Medulla oblongata (tissue), 1 donor: ENCODE measurements around the gene PLPP2.

ENCODE experiments used
- DNase-seq: peaks from one replicate; pipeline ENCODE4 v3.0.0-alpha.2; 2015; ENCODE audit errors: extremely low spot score

Gene PLPP2

GRCh38 chr19:315811-316210 lies 24.6 kb upstream of the PLPP2 start:
- no peak for DNase-seq

- no peak for DNase-seq
Observed at GRCh38 chr19:313988-314815, 23.0 kb upstream of the PLPP2 start.

DNA sequence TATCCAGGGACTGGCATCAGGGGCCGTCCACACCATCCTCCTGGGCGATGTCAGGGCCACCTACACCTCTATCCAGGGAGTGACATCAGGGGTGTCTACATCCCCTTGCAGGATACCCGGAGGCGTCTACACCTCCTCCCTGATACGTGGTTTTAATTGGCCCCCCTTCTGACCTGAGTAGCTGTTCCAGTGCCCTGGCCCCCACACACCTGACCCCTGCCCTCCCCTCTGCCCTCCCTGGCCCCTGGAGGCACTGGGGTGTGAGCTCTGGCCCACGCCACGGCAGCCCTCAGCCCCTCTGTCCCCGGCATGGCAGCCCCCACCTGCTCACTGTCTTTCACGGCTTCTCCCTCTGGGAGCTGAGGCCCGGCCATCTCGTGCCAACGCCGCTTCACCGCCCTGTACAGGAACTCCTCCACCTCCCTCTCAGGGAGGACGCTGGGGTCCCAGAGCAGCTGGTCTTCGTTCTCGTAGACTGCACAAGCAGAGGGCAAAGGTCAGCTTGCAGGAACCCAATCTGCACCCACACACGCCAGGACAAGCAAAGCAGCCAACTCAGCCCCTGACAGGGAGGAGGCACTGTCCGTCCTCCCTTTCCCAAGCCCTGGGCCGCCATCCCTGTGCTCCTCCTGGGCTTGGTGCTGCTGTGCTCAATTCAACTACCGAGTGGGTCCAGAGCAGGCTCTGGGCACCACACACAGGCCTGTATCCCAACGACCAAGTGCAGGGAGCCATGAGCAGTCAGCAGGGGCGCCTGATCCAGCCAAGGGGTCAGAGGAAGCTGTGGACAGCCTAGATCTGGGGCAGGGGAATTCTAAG lies 22.2 kb upstream of the PLPP2 start:
- DNase-seq: no peak

- DNase-seq: no peak
Observed at GRCh38 chr19:311813-312261, 20.6 kb upstream of the PLPP2 start.

GRCh38 chr19:310781-311496 lies 19.7 kb upstream of the PLPP2 start:
- no peak for DNase-seq

DNA sequence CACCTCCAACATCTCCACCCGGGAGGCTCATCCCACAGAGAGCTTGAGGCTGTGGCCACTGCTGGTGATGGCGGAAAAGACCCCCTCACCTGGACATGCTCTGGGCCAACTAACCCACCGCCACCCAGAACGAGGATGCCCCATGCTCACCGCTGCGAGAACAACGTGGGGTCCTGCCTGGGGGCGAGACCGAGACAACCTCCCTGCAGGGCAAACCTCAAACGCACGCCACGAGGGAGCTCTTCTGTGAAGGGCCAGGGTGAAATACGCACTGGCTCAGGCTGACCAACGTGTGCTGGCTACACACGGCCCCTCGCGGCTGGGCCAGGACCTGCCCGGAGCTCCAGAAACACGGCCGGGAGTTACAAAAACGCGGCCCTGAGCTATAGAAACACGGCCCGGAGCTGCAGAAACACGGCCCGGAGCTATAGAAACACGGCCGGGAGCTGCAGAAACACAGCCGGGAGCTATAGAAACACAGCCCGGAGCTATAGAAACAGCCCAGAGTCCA lies 19.0 kb upstream of the PLPP2 start:
- DNase-seq: no peak

- no peak for DNase-seq
Observed at GRCh38 chr19:309206-309565, 18.0 kb upstream of the PLPP2 start.

DNA sequence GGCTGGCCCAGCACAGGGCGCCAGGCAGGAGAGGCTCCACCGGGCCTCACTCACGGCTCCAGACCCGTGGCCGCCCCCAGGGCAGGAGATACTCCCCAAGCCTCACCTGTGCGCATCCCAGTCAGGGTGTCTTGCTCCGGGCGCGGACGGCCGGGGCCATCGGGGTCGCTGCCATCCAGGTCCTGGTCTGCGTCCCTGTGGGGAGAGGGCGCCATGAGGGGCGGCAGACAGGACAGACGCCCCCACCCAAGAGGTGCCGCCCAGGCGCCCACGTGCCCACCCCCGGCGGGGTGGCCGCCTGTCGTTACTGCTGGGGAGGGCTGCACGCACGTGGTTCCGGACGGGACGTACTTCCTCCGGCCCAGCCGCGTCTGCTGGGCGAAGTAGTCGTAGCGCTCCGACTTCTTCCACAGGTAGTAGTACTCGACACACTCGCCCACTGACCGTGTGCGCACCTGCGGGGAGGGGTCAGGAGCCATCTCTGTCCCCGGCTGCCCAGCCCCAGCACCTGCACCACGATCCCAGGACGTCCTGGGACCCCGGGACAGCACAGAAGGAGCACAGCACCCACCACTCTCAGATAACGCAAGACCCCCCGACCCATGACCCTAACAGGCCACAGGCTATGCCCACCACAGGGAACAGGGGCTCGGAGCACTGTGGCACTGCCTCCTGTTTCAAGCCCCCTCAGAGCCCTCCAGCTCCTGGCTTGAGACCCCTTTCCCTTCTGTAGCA lies 17.4 kb upstream of the PLPP2 start:
- DNase-seq: no peak

GRCh38 chr19:307793-308420 lies 16.7 kb upstream of the PLPP2 start:
- no peak for DNase-seq

DNA sequence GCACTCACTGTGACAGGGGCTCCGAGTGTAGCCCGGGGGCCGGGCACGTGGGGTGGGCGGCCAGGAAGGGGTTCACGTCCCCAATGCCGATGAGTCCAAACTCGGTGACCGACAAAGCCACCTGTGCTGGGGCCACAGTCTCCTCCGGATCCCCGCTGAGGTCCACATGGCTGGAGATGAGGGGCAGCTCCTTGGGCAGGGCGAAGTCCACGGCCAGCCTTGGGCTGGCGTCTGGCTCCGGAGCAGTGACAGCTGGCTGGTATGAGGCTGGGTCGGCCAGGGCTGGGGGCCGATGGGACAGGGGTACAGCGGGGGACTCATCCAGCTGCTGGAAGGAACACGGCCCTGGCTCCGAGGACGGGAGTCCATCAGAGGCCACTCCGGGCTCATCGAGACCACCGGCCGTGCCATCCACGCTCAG lies 15.9 kb upstream of the PLPP2 start:
- DNase-seq: no peak

DNA sequence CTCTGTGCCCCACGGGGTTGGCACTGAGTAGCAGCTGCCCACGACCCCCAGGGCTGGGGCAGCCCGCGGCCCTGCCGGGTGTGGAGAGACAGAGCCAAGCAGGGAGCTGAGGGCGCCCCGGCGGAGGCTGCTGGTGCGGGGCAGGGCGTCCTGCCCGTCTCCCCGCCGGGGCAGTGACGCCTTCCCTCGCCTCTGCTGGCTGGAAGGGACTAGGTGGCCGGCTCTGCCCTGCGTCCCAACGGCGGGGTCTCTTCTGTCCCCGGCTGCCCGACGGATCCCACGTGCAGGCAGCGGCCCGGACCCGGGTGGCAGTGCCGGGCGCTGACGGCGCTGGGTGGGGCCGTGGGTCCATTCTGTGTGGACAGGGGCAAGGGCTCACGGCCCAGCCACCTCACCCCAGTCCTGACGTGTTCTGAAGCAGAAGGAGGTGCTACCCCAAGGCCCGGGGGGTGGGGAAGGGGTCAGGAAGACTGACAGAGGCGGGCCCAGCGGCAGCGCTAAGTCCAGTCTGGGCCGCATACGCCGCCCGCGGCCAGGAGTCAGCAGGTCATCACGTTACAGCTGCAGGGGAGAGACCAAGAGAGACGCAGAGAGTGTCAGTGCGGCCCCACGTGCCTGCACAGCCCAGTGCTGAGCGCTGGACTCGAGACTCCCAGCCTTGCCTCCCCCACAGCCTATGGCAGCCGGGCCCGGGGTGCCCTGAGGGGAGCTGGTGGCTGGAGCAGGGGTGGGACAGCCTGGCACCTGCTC lies 15.1 kb upstream of the PLPP2 start:
- DNase-seq: no peak

DNA sequence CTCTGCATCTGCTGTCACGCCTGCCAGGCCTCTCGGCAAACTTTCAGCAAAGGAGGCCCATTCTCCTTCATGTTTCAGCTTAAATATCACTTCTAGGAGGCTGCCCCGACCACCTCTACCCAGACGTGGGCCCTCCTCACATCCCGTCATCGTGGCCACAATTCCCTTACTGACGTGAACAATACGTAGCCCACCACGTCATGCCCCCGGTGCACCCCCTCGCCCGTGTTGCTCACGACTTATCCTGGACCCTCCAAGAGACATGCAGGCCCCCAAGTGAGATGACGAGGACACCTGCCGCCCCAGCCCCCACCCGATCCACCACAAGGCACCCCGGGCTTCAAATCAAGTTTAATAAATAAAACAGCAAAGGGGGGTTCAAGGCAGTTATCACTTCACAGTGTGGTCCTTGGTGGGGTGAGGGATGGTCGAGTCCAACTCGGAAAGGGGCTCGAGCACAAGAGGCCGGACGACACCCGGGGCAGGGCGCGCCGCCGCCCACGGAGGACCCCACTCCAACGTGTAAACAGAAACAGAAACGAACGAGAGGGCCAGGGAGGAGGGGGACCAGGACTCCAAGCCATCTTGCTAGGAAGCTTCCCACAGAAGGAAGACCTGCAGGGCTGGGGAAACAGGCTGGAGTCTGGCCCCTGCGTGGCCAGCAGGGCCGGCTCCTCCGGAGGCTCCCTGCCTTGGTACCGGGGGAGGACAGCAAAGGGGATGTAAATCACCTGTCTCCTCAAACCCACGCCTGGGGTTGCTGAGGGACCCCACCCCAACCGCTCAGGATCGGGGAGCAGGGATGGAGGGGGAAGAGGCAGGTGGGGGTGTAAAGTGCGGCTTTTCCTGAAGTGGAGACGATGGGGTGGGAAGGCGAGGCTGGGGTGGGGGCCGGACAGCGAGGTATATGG lies 14.3 kb upstream of the PLPP2 start:
- DNase-seq: no peak

DNA sequence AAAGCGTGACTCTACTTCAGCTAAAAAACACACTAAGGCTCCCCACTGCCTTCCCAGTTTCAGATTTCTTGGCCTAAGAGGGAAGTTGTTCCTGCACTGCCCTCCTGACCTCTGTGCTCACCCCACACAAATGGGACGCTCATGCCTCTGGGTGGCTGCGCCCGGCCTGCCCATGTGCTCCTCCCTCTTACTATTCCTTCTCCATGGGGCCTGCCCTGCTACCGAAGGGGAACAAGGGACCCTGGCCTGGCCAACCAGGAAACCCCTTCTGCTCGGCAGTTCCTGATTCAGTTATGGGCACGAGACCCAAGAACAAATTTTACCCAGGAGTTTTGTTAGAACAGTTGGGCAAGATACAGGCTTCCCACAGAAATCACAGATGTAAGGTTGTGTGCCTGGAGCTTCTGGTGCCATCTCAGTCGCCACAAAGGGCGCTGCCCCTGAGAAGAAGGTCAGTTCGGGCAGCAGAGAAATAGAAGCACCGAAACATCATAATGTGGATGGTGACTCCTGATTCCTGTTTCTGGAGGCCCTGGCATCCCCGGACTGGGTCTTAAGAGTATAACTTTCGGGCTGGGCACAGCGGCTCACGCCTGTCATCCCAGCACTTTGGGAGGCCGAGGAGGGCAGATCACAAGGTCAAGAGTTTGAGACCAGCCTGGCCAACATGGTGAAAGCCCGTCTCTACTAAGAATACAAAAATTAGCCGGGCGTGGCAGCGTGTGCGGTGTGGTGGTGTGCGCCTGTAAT lies 5.4 kb upstream of the PLPP2 start:
- no peak for DNase-seq

DNA sequence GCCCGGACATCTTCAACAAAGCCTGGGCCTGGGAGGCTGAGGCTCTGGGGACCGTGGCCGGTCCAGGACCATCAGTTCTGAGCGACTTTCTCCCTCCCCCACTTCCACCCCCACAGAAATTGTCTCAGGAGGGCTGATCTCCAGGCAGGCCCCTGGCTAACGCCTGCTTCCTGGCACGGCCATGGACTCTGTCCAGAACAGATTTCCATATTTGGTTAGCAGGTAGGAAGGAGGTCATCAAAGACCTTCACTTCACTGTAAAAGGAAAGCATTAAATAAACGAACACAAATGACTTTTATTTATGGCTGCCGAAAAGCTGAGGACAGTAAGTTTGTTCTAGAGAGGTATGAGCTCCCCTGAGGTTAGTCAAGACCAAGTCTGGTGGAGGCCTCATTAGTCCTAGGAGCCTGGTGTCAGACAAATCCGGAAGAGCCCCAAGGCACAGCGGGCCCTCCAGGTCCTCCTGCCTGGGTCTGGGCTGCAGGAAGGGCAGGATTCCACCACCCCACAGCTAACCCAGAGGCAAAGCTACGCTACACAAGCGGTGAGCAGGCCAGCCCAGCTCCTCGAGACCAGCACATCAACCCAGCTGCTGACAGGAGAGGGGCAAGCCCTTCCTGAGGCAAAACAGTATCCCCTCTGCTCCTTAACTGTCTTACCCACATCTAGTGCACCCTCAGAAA lies 4.6 kb upstream of the PLPP2 start:
- DNase-seq: no peak

DNA sequence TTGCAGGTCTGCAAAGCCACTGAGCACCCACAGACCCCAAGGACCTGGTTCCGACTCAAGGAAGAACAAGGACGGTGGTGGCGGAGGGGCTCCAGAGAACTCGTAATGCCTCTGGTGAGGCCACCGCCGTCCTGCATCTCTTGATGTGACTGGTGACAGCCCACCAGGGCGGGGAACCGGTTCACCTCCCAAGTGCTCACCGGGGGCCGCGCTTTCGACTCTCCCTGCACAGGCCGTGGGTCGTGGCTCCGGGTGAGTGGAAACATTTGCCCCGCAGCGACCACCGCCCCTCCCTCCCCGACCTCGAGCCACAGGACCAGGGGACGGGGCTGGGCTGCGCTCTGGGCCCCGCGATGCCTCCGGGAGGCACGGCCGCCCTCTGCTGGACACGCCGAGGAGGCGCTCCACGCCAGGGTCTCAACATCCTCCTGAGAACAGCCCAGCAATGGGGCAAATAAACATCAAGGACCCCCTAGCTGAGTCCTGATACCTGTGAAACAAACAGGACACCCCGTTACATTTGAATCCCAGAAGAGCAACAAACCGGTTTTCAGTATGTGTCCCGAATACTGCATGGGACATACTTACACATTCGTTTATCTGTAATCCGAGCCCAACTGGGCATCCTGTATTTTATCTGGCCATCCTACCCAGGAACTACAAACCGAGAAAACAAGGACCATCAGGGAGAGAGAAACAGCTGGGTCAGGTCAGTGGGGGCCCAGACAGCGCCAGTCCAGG lies 3.9 kb upstream of the PLPP2 start:
- DNase-seq: peak; percentile 30

DNA sequence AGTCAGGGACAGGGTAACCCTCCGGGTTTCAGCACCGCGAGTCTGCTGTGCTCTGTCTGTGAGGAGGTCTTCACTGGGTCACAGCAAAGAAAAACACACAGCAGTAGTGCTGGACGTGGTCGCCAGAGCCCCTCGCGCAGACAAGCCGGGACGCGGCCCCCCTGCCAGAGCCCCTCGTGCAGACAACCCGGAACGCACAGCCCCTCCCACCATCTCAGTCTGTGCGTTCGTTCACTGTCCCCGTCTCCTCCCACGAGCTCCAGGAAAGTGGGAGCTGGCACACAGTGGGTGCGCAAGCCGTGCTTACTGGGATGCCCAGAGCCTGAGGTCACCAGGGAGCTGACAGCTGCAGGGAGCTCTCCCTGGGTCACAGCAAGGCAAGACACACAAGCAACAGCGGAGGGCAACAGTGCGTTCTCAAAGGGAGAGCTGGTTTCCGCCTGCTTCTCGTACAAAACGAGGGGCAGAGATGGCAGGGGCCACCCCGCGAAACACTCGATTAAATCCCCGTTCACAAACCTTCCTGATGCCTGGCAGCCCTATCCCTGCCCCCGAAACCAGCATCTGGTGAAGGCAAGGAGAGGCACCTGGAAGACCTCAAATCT lies 3.2 kb upstream of the PLPP2 start:
- DNase-seq: peak; percentile 24
